DND-41 (cell line): ENCODE measurements around the gene SKAP1.
"Not testable (repeated sequence)": the region's sequence is repeated elsewhere in the genome, so short reads cannot be mapped to it uniquely, and the experiment has no call there.

ENCODE experiments used
- ATAC-seq: fragments of 200-7000 bp; cut with Tn5 transposase; 3 replicates; pipeline ENCODE4 v1.9.1; 2021; ENCODE audit warnings: low read depth; ENCODE audit not compliant: insufficient read depth
- DNase-seq: peaks from one replicate; pipeline ENCODE4 v3.0.0-alpha.2; 2020
- H2AFZ ChIP-seq: 2 replicates; pipeline ENCODE4 v1.6.0; 2012; ENCODE audit warnings: low read depth, low read length
- H3K27ac ChIP-seq: 2 replicates; pipeline ENCODE4 v1.5.1; 2012; ENCODE audit warnings: low read length, inconsistent platforms
- H3K27me3 ChIP-seq: fragments of 200-600 bp; sonication (generic); 2 replicates; pipeline ENCODE4 v1.6.0; 2012; ENCODE audit warnings: low read length, mild to moderate bottlenecking, inconsistent platforms; ENCODE audit not compliant: insufficient read depth, poor library complexity
- H3K36me3 ChIP-seq: 2 replicates; pipeline ENCODE4 v1.5.1; 2012; ENCODE audit warnings: low read length, inconsistent platforms; ENCODE audit not compliant: insufficient read depth
- H3K4me1 ChIP-seq: 2 replicates; pipeline ENCODE4 v1.5.1; 2012; ENCODE audit warnings: mild to moderate bottlenecking, low read length; ENCODE audit not compliant: insufficient read depth
- H3K4me2 ChIP-seq: 2 replicates; pipeline ENCODE4 v1.6.0; 2012; ENCODE audit warnings: mild to moderate bottlenecking, moderate library complexity, low read length, inconsistent platforms; ENCODE audit not compliant: insufficient read depth
- H3K4me3 ChIP-seq, 2 experiments: fragments of 200-600 bp in 1 of 2; shearing (Covaris generic) in 1 of 2; 2 replicates each; pipeline ENCODE4 v1.5.1; 2012 to 2016; ENCODE audit warnings: inconsistent platforms in 2 of 2, low read length in 2 of 2, mild to moderate bottlenecking in 2 of 2, low read depth in 1 of 2, moderate library complexity in 1 of 2
- H3K79me2 ChIP-seq: 2 replicates; pipeline ENCODE4 v1.6.0; 2012; ENCODE audit warnings: low read length, inconsistent platforms; ENCODE audit not compliant: insufficient read depth
- H3K9ac ChIP-seq: 2 replicates; pipeline ENCODE4 v1.6.0; 2012; ENCODE audit warnings: low read depth, mild to moderate bottlenecking, inconsistent platforms, low read length, moderate library complexity
- H3K9me3 ChIP-seq: 2 replicates; pipeline ENCODE4 v1.5.1; 2012; ENCODE audit warnings: low read length, moderate library complexity, mild to moderate bottlenecking, inconsistent platforms; ENCODE audit not compliant: insufficient read depth, severe bottlenecking
- H4K20me1 ChIP-seq: 2 replicates; pipeline ENCODE4 v1.6.0; 2012; ENCODE audit warnings: low read length; ENCODE audit not compliant: insufficient read depth
- CTCF ChIP-seq: IDR thresholded peaks from 2 replicates; pipeline ENCODE4 v1.5.1; 2012; ENCODE audit warnings: borderline replicate concordance, low read length, moderate library complexity, mild to moderate bottlenecking; ENCODE audit not compliant: poor library complexity, severe bottlenecking; ENCODE audit errors: extremely low read depth
- EZH2 ChIP-seq: IDR thresholded peaks from 3 replicates; pipeline ENCODE4 v1.6.1; 2012; ENCODE audit warnings: borderline replicate concordance, low read depth, mild to moderate bottlenecking, moderate library complexity, low read length, inconsistent platforms; ENCODE audit not compliant: severe bottlenecking

Gene SKAP1

GRCh38 chr17:48187872-48188608, 242.0 kb downstream of the SKAP1 start:
- Histone ChIP-seq H3K4me1 (no peaks in the 10 kb centered on the region), H3K79me2 (no peaks in the 10 kb centered on the region), H3K36me3 (no peaks in the 10 kb centered on the region), H4K20me1 (no peaks in the 10 kb centered on the region), H3K27me3 (peaks cover 54% of the 10 kb centered on the region), H3K4me3 (no peak overlapping the region), H3K4me2 (no peak overlapping the region), H3K27ac (no peak overlapping the region), H2AFZ (no peak overlapping the region), H3K9ac (no peak overlapping the region), H3K9me3 (no peaks in the 10 kb centered on the region)
- TF ChIP-seq EZH2 (no peak), CTCF (no peak)
- no peak for DNase-seq
- no peak for ATAC-seq

GRCh38 chr17:48186317-48186716, 243.7 kb downstream of the SKAP1 start:
- ATAC-seq, H3K9ac ChIP-seq, H3K4me3 ChIP-seq, H3K9me3 ChIP-seq, H2AFZ ChIP-seq, H3K4me1 ChIP-seq, H4K20me1 ChIP-seq, DNase-seq, H3K4me2 ChIP-seq, H3K79me2 ChIP-seq, H3K36me3 ChIP-seq, H3K27ac ChIP-seq: not testable (repeated sequence)
- peaks cover 52% of the 10 kb centered on the region for H3K27me3 ChIP-seq

GRCh38 chr17:48184721-48185120, 245.3 kb downstream of the SKAP1 start:
- no peak overlapping the region for H3K9ac ChIP-seq
- H3K4me2 ChIP-seq, result no peak overlapping the region
- H3K4me1 ChIP-seq, result no peaks in the 10 kb centered on the region
- H3K9me3 ChIP-seq, result no peaks in the 10 kb centered on the region
- H3K79me2 ChIP-seq, result no peaks in the 10 kb centered on the region
- no peak for DNase-seq
- no peak for ATAC-seq
- H3K4me3 ChIP-seq, result no peak overlapping the region
- H4K20me1 ChIP-seq, result no peaks in the 10 kb centered on the region
- no peak for TF ChIP-seq EZH2
- no peak for TF ChIP-seq CTCF
- no peak overlapping the region for H2AFZ ChIP-seq
- H3K27me3 ChIP-seq, result peaks cover 63% of the 10 kb centered on the region
- H3K27ac ChIP-seq, result no peak overlapping the region
- H3K36me3 ChIP-seq, result no peaks in the 10 kb centered on the region

- Histone ChIP-seq H3K4me1 (no peaks in the 10 kb centered on the region), H3K79me2 (no peaks in the 10 kb centered on the region), H3K4me2 (no peak overlapping the region), H3K27ac (no peak overlapping the region), H3K9me3 (no peaks in the 10 kb centered on the region), H4K20me1 (no peaks in the 10 kb centered on the region), H2AFZ (no peak overlapping the region), H3K9ac (no peak overlapping the region), H3K4me3 (no peak overlapping the region), H3K27me3 (peaks cover 60% of the 10 kb centered on the region), H3K36me3 (no peaks in the 10 kb centered on the region)
- DNase-seq, result no peak
- no peak for ATAC-seq
- TF ChIP-seq EZH2, result no peak
- TF ChIP-seq CTCF, result peak; percentile 33
Observed at GRCh38 chr17:48181653-48182052, 248.4 kb downstream of the SKAP1 start.
